ENCODE results near the gene TMEM242. TPM values are rescaled to one million over a fixed set of nuclear protein-coding genes. Genes with fewer than 3 reads are reported as not detected.

Gene TMEM242
- total RNA-seq, 1 experiment from 2014 or later = 8.7 TPM

DNA sequence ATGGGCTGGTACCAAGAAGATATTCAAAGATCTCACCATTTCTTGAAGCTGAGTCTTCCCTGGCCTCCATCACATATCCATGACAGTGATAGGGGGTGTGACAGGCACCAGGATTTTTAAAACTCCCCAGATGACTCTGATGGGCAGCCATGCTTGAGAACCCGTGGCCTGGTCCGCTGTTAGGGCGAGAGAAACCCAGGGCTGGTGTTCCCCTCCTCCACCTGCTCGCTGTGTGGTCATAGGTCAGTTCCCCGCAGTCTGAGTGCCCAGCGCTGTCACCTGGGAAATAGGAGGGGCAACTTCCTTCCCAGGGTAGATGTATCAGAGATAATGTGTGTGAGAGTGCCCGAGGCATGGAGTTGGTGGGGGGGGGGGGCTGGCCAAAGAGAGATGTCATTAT is 50.9 kb downstream of the TMEM242 start (continued):
- TF ChIP-seq GRHL2 (CRISPR knock-in tag; IDR thresholded peaks at IDR 0.05; ENCODE audit: insufficient replicate concordance, severe bottlenecking) = no peak
- TF ChIP-seq, protein P1, sequence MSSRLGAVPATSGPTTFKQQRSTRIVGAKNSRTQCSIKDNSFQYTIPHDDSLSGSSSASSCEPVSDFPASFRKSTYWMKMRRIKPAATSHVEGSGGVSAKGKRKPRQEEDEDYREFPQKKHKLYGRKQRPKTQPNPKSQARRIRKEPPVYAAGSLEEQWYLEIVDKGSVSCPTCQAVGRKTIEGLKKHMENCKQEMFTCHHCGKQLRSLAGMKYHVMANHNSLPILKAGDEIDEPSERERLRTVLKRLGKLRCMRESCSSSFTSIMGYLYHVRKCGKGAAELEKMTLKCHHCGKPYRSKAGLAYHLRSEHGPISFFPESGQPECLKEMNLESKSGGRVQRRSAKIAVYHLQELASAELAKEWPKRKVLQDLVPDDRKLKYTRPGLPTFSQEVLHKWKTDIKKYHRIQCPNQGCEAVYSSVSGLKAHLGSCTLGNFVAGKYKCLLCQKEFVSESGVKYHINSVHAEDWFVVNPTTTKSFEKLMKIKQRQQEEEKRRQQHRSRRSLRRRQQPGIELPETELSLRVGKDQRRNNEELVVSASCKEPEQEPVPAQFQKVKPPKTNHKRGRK (CRISPR knock-in tag; IDR thresholded peaks at IDR 0.05; ENCODE audit: borderline replicate concordance) = no peak

DNA sequence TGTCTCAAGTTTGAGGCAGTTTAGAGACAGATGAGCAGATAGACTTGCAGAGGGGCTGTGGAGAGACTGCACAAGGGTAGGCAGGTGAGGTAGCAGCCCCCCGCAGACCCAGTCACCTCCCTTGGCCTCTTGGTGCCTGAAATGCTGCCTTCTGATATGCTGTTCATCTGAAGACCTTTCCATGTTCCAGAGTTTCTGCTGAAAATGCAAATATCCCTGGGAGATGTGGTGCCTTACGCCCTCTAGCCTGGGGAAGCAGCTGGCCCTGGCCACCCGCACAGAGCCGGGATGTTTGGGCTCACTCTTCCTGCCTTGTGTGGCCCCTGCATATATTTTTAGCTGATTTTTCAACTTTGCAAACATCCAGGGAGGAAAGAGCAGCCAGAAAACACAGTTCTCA is 51.4 kb downstream of the TMEM242 start:
- ChIA-PET POLR2A (no interaction called here), CTCF (interaction anchor here (0.7 kb wide), 1 partner anchor 46 kb away, joined by 3 read pairs; no protein-coding TSS in a partner anchor)
- ATAC-seq (no peak), DNase-seq (ENCODE audit: low spot score) (no peak)
- peaks cover 20% of the 10 kb centered on the region for H3K4me1 Mint-ChIP-seq
- no peak overlapping the region for H3K4me3 Mint-ChIP-seq
- H3K9me3 Mint-ChIP-seq = peaks cover 10% of the 10 kb centered on the region
- no peak overlapping the region for H3K27ac Mint-ChIP-seq
- peaks cover 18% of the 10 kb centered on the region for H3K27me3 Mint-ChIP-seq (ENCODE audit: low read depth)
- peaks cover 8% of the 10 kb centered on the region; the same call in 1 of the 2 replicates for H3K36me3 Mint-ChIP-seq
- TF ChIP-seq ZNF425 (CRISPR knock-in tag; conservative IDR thresholded peaks at IDR 0.05) (no peak), NR1H2 (CRISPR knock-in tag; IDR thresholded peaks at IDR 0.05) (no peak), FOXK1 (CRISPR knock-in tag; IDR thresholded peaks at IDR 0.05) (no peak), ZNF121 (CRISPR knock-in tag; IDR thresholded peaks at IDR 0.05) (no peak), PRDM15 (CRISPR knock-in tag; IDR thresholded peaks at IDR 0.05) (no peak), KAT7 (CRISPR knock-in tag; IDR thresholded peaks at IDR 0.05; ENCODE audit: borderline replicate concordance) (no peak), HMGXB4 (CRISPR knock-in tag; IDR thresholded peaks at IDR 0.05) (no peak), SOX15 (CRISPR knock-in tag; IDR thresholded peaks at IDR 0.05) (no peak), HMGA2 (CRISPR knock-in tag; IDR thresholded peaks at IDR 0.05) (no peak)
- TF ChIP-seq, protein P2, sequence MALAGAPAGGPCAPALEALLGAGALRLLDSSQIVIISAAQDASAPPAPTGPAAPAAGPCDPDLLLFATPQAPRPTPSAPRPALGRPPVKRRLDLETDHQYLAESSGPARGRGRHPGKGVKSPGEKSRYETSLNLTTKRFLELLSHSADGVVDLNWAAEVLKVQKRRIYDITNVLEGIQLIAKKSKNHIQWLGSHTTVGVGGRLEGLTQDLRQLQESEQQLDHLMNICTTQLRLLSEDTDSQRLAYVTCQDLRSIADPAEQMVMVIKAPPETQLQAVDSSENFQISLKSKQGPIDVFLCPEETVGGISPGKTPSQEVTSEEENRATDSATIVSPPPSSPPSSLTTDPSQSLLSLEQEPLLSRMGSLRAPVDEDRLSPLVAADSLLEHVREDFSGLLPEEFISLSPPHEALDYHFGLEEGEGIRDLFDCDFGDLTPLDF (CRISPR knock-in tag; IDR thresholded peaks at IDR 0.05) = no peak
- TF ChIP-seq, protein P1 (CRISPR knock-in tag; IDR thresholded peaks at IDR 0.05; ENCODE audit: borderline replicate concordance) = no peak
